NCI-H1105 treated with DMSO at 0.1 percent for 48 hours (cell line): ENCODE results near the gene CFAP74.

Experiments used
- DNase-seq: peaks from one replicate; lab custom pipeline; 2025; lab: John Stamatoyannopoulos, UW

The CFAP74 gene

GRCh38 chr1:1915911-1916840 lies 87.4 kb downstream of the CFAP74 start:
- no peak for DNase-seq

DNA sequence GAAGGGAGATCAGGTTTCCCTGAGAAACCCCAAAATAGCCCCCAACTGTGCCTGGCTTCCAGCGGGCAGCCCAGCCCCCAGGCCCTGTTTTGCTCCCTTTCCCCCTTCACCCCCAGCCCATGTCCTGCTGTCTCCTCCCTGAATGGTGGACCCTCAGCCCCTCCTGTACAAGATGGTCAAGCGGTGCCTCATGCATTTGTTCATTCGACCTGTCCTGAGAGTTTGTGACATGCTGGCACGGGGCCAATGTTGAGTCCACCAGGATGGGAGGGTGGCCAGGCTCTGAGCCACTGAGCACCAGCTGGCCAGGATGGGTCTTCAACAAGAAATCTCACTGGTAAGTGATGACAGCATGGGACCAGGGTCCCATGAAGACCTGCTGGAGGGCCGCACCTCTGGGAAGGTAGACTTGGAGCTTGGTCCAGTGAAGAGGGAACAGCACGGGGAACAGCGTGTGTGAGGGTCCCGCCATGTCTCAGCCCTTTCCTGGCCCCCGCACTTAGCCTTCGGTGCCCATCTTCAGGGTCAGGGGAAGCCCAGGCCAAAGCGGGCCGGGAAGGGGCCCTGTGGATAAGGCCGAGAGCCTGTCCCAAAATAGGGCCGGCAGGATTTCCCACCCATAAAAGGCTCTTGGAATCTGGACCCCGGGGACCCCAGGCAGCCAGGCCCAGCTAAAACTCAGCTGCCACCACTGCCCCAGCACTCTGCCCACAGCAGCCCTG lies 88.5 kb downstream of the CFAP74 start, which contains the start of gene CALML6:
Gene CALML6, plus strand, starts transcription at position 290 of the 722 bp plus-strand sequence. Its CDS starts 21 bp downstream, at position 311.
- DNase-seq: no peak

DNA sequence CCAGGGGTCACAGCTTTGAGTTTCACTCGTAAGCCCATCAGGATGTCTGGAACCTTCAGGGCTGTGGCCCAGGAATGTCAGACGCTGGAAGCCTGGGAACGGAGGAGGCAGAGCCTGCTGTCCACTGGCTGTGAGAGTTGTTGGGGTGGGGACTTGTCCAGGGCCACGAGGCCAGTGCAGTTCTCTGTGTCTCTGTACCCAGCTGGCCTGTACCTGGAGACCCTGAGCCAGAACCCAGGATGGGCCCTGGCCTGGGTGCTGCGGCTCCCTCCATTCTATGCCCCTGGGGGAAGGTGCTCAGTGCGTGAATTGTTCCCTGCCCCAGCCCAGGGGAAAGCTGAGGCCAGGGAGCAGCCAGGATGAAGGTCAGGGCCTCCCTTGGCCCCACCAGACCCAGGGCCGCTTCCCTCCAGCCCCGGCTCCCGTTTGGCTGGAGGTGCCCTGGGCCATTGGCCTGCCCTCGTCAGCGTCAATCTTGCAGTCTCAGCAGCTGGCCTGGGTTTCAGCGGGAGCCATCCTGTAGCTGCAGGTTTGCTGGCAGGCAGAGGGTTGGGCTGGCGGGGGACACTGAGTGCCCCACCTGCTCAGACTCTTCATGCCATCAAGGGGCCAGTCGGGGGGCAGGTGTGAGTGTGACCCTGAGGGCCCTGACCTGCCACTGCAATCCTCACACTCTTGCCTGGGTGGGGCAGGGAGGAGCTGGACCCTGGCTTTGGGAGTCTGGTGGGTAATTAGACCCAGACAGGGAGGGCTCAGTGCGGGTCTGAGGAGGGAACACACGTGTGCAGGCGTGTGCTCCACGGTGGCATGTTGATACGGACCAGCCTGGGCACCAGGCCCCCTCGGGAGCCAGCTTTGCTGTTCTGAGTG lies 89.2 kb downstream of the CFAP74 start:
- no peak for DNase-seq

- DNase-seq: no peak
Measured at GRCh38 chr1:1911350-1912041, 92.1 kb downstream of the CFAP74 start.

DNA sequence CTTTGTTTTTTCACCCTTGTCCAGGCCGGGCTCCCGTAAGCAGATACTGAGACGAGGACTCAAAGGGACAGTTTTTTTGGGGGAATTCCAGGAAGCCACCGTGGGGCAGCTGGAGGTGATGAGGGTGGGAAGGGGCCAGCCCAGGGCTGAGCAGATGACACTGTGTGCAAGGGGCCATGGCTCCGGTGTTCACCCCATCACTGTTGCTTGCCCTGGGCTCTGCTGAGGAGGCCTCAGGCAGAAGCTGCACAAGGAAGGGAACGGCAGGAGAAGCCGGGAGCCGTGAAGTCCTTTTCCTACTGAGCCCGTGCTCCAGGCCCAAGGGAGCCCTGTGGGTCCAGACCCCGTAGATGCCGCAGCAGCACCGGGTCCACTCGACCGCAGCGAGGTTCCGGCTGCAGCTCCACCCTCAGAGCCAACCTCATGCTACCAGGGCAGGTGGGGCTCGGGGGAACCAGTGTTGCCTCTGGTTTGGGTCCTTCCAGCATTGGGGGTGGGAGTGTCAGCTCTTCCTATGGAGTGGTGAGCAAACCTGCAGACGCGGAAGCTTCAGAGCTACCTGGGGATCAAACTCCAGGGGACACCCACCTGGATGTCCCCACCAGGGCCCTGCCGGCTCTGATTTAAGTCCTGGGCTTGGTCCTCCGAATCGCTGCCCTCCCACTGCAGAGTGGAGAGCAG lies 92.8 kb downstream of the CFAP74 start:
- no peak for DNase-seq

GRCh38 chr1:1910033-1910465 lies 93.5 kb downstream of the CFAP74 start:
- no peak for DNase-seq

DNA sequence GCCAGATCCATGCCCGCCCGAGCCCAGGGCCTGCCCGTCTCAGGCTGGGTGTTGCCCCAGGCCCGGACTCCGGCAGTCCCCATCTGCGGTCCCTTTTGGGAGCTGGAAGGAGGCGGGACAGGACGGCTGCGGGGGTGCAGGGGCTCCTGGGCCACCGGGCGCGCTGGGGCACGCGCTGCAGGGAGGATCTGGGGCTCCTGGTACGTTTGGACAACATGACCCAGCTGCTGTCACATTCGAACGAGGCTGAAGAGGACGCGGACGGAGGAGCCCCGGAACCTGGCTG lies 95.1 kb downstream of the CFAP74 start:
- DNase-seq: no peak

- no peak for DNase-seq
Measured at GRCh38 chr1:1907098-1907736, 96.4 kb downstream of the CFAP74 start.

DNA sequence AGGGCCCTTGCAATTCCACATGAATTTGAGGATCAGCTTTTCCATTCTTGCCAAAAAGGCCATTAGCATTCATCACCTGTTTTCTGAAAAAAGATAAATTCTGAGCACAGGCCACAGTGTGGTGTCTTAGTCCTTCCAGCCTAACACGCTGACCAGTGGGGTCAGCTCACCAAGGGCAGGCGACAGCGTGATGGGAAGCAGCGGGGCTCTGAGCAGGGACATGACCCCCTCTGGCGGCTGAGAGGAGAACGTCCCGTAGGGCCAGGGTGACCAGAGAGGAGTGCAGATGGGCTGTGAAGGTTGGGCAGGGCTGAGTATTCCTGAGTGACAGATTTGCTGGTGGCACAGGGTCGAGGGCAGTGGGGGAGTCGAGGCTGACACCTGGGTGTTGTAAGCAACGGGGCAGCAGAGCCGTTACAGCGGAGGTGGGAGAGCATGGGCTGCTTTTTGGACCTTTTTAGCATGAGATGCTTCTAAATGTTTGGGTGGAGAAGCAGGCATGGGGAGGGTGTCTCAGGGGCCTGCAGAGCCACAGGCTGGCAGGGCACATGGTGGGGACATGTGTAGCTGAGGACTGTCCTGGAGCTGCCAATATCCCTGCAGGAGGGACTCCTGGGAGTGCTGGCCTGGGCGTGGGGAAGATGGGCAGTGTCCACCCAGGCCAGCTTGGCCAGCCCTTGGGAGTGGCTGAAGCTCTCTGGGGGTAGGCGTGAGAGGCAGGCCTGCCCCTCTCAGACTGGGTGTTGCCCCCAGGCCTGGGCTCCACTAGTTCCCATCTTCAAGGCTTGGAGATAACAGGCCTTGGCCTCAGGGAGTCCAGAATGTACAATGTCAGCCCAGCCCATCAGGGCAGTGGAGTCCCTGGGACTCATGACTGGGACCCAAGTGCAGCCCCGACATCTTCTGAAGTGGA lies 97.1 kb downstream of the CFAP74 start:
- DNase-seq: no peak

DNA sequence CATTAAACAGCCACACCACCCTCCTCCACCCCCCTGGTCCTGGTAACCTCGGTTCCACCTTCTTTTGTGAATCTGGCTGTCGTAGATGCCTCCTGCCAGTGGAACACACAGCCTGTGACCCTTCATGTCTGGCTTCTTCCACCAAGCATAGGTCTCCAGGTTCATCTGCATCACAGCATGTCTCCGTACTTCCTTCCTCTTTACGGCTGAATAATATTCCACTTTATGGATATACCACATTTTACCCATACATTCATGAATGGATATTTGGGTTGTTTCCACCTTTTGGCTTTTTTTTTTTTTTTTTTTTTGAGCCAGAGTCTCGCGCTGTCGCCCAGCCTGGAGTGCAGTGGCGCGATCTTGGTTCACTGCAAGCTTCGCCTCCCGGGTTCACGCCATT lies 100.4 kb downstream of the CFAP74 start:
- no peak for DNase-seq

DNA sequence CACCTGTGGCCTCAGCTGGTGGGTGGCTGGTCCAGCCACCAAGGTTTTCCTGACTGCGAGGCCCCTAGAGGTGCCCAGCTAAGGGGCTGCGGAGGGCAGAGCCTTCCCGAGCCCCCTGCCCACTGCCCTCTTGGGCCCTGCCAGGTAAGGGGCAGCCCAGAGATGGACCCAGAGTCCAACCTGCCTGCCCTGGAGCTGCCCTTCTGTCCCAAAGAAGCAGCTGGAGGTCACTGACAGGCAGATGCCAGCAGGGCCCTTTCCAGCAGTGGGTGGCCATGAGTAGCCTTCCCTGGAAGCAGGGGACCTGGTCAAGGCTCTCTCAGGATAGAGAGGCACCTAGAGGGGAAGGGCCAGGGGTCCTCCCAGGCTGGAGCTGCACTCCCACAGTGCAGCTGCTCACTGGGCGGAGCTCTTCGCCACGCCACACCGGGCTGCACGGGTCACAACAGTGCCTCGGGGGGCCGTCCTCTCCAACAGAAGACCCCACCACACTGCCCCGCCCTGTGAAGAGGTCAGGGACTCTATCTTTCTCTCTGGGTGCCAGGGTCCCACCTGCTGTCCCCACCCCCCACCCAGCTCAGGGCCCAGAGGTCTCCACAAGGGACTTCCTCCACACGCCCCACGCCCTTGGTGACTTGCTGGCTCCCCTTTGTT lies 101.8 kb downstream of the CFAP74 start:
- DNase-seq: no peak

DNA sequence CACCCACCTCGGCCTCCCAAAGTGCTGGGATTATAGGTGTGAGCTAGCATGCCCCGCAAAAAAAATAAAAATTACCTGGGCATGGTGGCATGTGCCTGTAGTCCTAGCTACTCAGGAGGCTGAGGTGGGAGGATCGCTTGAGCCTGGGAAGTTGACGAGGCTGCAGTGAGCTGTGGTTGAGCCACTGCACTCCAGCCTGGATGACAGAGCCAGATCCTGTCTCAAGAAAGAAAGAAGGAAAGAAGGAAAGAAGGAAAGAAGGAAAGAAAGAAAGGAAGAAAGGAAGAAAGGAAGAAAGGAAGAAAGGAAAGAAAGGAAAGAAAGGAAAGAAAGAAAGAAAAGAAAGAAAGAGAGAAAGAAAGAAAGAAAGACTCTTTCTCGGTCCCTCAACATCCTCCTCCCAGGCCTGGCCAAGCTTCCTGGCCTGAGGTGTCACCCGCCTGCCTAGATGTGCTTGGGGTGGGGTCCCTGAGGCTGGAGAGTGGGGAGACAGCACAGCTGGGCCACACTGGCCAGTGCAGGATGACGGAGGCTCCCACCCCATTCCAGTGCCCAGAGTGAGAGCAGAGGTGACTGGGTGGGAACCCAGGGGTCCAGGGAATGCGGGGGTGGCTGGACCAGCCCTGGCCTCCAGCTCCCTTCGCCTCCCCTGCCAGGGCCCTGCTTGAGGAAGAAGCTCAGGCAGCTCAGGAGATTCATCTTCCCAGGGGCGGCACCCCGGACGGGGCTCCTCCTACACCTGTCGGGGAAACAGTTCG lies 102.5 kb downstream of the CFAP74 start:
- no peak for DNase-seq

GRCh38 chr1:1899967-1900327 lies 103.6 kb downstream of the CFAP74 start:
- no peak for DNase-seq

DNA sequence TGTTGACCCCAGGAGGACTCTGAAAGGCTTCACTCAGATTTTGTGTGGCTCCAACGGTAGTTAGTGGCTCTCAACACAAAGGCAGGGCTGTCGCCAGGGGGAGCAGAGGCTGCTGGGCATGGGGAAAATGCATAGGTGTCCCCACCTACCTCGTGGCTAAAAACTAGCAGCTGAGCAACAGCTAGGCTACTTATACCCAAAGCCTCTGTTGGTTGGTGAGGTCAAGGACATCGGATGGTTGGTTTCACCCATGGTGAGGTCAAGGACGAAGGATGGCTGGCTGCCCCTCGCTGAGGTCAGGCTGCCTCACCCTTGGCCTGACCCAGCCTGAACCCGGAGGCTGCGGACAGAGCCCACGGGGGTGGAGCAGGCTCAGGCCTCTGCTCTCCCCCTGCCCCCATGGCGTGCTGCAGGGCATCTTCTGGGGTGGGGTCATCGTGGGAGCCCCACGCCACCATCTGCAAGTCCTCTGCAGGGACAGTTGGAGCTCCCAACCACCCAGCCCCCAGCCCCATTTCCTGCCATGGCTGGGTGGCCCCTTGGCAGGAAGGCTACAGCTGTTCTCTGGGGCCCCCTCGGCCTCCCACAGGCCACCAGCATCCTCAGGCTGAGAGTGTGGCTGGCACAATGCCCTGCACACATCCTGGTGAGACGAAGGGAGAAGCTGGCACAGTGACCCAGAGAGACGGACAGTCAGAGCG lies 104.2 kb downstream of the CFAP74 start:
- no peak for DNase-seq

GRCh38 chr1:1898246-1898933 lies 105.2 kb downstream of the CFAP74 start:
- no peak for DNase-seq

DNA sequence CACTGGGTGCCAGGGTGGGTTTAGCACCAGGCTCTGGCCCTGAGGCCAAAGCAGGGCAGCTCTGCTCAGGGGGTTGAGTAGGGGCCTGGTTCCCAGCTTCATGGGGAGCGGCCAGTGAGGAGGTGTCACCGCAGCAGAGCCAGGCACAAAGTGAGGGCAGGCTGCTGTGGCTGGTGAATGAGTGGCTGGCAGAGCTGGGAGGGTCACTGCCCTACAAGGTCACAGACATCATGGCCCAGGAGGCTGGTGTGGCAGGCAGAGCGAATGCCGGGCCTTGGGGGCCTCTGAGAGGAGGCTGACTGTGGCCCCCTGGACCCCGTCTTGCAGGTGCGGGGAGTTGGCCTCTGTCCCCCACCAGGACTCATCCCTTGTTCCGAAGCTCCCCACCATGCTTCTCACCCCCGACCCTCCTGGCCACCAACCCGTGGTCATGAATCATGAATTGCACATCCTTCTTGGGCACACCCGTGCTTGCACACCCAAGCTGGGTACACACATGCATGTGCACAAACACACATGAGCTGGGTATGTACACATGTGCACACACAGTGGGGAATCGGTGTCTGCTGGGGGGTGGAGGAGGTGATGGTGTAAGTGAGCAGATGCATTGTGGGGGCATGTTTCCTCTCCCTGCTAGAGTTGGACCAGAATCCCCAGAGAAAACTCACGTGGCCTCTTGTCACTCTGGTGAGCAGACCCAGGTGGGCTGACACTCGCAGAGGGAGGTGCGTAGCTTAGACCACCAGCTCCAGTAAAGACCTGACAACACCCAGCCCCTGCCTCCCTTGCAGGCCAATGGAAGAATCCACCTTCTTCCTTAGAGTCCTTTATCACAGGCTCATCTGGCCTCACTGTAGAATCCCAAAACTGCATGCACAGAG lies 107.9 kb downstream of the CFAP74 start:
- DNase-seq: no peak
